Neutrophil (primary cell): ENCODE results near the gene GLP1R.

ENCODE experiments used
- H3K27ac ChIP-seq: fragments of 200-600 bp; sonication (generic); 2 replicates; pipeline ENCODE4 v1.5.1; 2016; ENCODE audit warnings: mild to moderate bottlenecking, moderate library complexity
- H3K27me3 ChIP-seq: fragments of 200-600 bp; sonication (generic); 2 replicates; pipeline ENCODE4 v1.6.0; 2016; ENCODE audit warnings: mild to moderate bottlenecking
- H3K36me3 ChIP-seq: fragments of 200-600 bp; sonication (generic); 2 replicates; pipeline ENCODE4 v1.5.1; 2017
- H3K4me1 ChIP-seq, 2 experiments: fragments of 200-600 bp in 1 of 2; sonication (generic) in 1 of 2; 1 replicate in 1 of 2; 2 replicates in 1 of 2; pipeline versions ENCODE4 v1.5.1 to v1.6.1; 2013 to 2016; ENCODE audit warnings: low read depth in 1 of 2, low read length in 1 of 2, mild to moderate bottlenecking in 1 of 2, moderate library complexity in 1 of 2; ENCODE audit not compliant: control insufficient read depth in 1 of 2, insufficient read depth in 1 of 2
- H3K4me3 ChIP-seq, 2 experiments: fragments of 200-600 bp in 1 of 2; sonication (generic) in 1 of 2; 1 replicate in 1 of 2; 2 replicates in 1 of 2; pipeline ENCODE4 v1.5.1; 2013 to 2016; ENCODE audit warnings: low read depth in 1 of 2, low read length in 1 of 2, mild to moderate bottlenecking in 1 of 2, moderate library complexity in 1 of 2
- H3K9me3 ChIP-seq: fragments of 200-600 bp; sonication (generic); 2 replicates; pipeline ENCODE4 v1.5.1; 2016
- TF ChIP-seq, protein P1 (sequence below): fragments of 200-600 bp; sonication (generic); IDR thresholded peaks from 2 replicates; pipeline ENCODE4 v1.5.1; 2016; ENCODE audit warnings: antibody characterized with exemption

The GLP1R gene

DNA sequence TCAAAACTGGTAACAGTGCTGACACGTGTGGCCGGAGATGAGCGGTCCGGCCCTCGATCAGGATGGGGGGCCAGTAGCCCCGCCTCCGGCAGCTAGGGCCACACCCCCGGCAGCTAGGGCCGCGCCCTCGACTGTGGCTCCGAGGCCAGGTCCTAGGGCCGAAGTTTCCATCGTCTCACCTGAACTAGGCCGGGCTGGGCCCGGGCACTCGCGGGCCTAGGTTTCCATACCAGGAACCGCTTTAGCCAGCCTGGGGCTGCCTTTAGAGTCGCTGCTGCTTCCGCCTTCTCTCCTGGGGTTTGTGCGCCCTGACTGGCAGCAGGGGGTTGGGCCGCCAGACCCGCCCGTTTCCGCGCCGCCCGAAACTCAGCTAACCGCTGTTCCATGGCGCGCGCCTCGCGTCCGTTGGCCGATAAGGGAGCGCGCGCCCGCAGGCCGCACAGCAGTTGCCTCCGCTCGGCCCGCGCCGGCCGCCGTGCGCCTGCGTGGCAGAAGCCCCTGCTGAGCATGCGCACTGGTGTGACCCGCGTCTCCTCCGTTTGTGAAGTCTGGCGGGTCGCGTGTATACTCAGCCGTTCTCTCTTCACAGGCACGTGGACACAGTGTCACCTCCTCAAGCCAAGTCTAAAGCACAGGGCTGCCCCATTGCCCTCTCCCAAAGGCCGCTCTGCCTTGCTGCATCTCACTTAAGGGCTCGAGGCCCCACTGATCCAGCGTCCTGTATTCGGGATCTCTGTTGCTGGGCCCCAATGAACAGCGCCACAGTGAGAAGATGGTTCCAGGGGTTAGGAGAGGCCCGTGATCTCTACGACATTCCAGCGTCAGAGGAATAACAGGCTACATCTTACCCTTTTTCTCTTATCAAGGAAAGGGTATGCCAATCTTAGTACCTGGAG is 66.4 kb downstream of the GLP1R start, which contains the start of gene SAYSD1:
TSS of gene SAYSD1 (minus strand) at position 483 of the 896 bp plus-strand sequence. CDS start at position 386, 97 bp downstream.
- peak within 1 kb of the TSS; percentile 89 for H3K27ac ChIP-seq
- H3K4me3 ChIP-seq, result peak within 1 kb of the TSS; percentile 75 to 81
- H3K27me3 ChIP-seq, result no peaks in the 10 kb centered on the region
- H3K9me3 ChIP-seq, result no peaks in the 10 kb centered on the region
- TF ChIP-seq, protein P1, sequence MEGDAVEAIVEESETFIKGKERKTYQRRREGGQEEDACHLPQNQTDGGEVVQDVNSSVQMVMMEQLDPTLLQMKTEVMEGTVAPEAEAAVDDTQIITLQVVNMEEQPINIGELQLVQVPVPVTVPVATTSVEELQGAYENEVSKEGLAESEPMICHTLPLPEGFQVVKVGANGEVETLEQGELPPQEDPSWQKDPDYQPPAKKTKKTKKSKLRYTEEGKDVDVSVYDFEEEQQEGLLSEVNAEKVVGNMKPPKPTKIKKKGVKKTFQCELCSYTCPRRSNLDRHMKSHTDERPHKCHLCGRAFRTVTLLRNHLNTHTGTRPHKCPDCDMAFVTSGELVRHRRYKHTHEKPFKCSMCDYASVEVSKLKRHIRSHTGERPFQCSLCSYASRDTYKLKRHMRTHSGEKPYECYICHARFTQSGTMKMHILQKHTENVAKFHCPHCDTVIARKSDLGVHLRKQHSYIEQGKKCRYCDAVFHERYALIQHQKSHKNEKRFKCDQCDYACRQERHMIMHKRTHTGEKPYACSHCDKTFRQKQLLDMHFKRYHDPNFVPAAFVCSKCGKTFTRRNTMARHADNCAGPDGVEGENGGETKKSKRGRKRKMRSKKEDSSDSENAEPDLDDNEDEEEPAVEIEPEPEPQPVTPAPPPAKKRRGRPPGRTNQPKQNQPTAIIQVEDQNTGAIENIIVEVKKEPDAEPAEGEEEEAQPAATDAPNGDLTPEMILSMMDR, result no peak
- no peaks in the 10 kb centered on the region for H3K36me3 ChIP-seq
- peaks cover 16 to 19% of the 10 kb centered on the region in 2 experiments for H3K4me1 ChIP-seq

DNA sequence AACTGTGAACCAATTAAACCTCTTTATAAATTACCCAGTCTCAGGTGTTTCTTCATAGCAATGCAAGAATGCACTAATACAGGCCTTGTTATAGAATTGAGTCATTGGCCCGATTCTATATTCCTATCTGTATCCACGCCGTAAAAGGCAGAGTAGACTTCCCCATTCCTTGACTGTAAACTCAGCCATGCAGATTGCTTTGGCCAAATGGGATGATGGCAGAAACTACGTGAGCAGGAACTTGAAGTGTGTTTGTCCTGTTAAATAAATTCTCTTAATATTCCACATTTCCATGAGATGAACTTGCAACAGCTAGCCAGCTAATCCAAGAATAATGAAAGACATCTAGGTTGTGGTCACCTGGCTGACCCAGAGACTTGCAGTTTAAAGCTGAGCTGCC is 70.3 kb downstream of the GLP1R start:
- peaks cover 12 to 16% of the 10 kb centered on the region in 2 experiments for H3K4me1 ChIP-seq
- peaks cover 9% of the 10 kb centered on the region for H3K27me3 ChIP-seq
- no peak overlapping the region for H3K4me3 ChIP-seq
- no peaks in the 10 kb centered on the region for H3K36me3 ChIP-seq
- H3K9me3 ChIP-seq, result no peaks in the 10 kb centered on the region
- H3K27ac ChIP-seq, result no peak overlapping the region
- TF ChIP-seq, protein P1, result no peak

DNA sequence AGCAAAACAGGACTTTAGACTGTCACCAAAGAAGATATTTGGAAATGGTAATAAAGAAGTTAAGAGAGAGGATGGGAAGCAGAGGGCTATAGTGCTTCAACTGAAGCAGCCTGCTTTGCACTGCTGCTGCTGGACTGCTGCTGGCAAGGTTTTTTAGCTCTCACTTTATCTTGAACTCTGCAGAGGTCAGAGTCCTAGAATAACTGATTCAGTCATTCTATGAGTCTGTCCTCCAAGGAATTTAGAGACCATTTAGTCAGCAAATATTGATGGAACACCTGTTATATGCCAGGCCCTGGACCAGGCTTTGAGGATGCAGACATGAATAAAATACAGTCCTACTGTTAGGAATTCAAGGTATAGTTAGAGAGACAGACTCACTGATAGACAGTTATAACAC is 75.5 kb downstream of the GLP1R start:
- Histone ChIP-seq H3K9me3 (no peaks in the 10 kb centered on the region), H3K27ac (no peak overlapping the region)
- TF ChIP-seq, protein P1, result no peak

DNA sequence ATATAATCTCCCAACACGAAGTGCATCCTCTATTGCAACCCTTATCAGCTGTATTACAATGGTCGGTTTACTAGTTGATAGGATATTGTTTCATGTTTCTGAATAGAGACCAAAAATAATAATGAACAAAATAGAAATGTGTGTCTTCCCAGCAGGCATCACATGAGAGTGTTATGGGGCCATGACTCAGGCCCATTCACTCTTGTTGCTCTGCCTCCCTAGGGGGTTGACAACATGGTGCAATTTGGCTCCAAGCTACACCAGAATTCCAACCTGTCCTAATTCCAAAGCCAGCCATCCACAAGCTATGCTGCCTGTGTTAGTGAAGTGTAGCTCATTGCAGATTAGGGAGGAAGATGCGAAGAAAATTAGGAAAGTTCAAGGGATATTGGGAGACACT is 79.5 kb downstream of the GLP1R start:
- no peaks in the 10 kb centered on the region for H3K9me3 ChIP-seq
- H3K27me3 ChIP-seq, result peaks cover 24% of the 10 kb centered on the region
- H3K4me1 ChIP-seq, result no peaks in the 10 kb centered on the region
- H3K27ac ChIP-seq, result no peak overlapping the region
- H3K4me3 ChIP-seq, result no peak overlapping the region
- TF ChIP-seq, protein P1, result no peak
- no peaks in the 10 kb centered on the region for H3K36me3 ChIP-seq

More for the DNA sequence above, 75.5 kb downstream of the GLP1R start:
- no peaks in the 10 kb centered on the region for H3K36me3 ChIP-seq
- H3K4me3 ChIP-seq, result no peak overlapping the region
- peaks cover 15% of the 10 kb centered on the region for H3K27me3 ChIP-seq
- no peaks in the 10 kb centered on the region for H3K4me1 ChIP-seq

DNA sequence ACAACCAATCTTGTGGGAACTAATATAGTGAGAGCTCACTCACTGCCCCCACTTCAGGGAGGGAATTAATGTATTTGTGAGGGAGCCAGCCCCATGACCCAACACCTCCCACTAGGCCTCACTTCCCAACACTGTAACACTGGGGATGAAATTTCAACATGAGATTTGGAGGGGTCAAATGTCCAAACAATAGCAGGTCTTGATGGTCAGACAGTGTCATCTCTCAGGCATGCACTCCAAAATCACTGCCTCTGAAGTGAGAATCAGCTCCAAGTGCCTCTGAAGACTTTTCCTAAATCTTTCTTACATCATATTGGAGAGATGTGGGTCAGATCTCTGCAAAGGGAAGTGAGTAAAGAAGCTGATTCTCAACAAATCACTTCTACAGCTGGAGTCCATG is 80.3 kb downstream of the GLP1R start:
- no peaks in the 10 kb centered on the region for H3K9me3 ChIP-seq
- H3K4me3 ChIP-seq, result no peak overlapping the region
- no peaks in the 10 kb centered on the region for H3K36me3 ChIP-seq
- H3K27me3 ChIP-seq, result peaks cover 24% of the 10 kb centered on the region
- TF ChIP-seq, protein P1, result no peak
- no peaks in the 10 kb centered on the region for H3K4me1 ChIP-seq
- H3K27ac ChIP-seq, result no peak overlapping the region
